NAMALWA (cell line): ENCODE data around the gene COA3.

Experiments used
- DNase-seq: peaks from one replicate; pipeline ENCODE4 v3.0.0-alpha.2; 2015; ENCODE audit warnings: low spot score

COA3 gene

GRCh38 chr17:42750739-42751344 is 47.7 kb downstream of the COA3 start:
- DNase-seq = no peak

GRCh38 chr17:42748908-42749798 is 49.4 kb downstream of the COA3 start:
- no peak for DNase-seq

- no peak for DNase-seq
These were observed 50.1 kb downstream of the COA3 start for GRCh38 chr17:42748202-42748907.
